Measurements from ENCODE around the gene EOLA1. TPM values are rescaled to one million over a fixed set of nuclear protein-coding genes. Genes with fewer than 3 reads are reported as not detected.
"Not testable (repeated sequence)": the region's sequence is repeated elsewhere in the genome, so short reads cannot be mapped to it uniquely, and the experiment has no call there.

Gene EOLA1
- 31.4 and 35.5 TPM in 2 replicates for total RNA-seq

DNA sequence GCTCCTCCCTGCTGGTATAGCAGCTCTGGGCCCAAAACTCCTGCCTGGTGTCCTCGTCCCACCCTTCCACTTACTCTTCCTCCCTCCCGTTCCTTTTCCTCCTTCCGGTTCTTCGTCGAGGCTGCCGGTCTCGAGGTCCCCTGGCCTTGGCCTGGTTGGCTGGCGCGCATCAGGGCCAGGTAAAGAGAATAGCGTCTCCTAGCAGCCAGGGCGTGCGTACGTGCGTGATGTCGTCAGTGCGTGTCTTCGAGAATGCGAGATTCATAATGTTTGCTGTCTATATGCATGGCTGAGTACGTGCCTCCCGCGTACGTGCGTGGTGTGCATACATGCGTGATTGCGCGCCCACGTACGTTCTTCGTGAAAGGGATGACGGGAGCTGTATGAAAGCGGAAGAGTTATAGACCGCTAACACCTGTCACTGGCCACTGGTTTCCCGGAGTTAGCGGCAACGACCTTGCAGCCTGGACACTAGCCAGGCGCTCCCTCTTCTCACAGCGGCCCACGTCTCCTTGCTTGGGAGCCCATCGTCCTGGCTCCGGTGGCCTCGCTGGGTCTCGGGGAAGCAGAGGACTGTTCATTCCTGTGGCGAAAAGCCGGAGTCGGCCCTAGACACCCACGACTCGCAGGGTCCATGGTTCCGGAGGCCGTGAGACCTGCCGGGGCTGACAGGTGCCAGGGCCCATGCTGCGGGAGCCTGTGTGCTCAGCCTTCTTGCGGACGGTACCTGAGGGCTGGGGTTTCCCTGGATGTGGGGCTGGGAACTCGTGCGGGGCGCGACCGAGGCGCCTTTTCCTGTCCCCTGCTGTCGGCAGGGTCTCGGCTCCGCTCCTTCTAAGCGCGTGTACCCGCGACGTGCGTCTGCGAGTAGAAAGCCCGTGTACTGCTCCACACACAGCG, at the start of gene EOLA1:
EOLA1 (plus strand) TSS at position 392 of the 900 bp plus-strand sequence. CDS start 4,619 bp downstream, outside the sequence.
- H3K27me3 Mint-ChIP-seq (ENCODE audit: insufficient read depth), result no peaks in the 10 kb centered on the region
- peak within 1 kb of the TSS; percentile 99 for H3K27ac Mint-ChIP-seq
- DNase-seq (ENCODE audit: low spot score), result peak; percentile 74
- intact Hi-C loops (cut with micrococcal nuclease), result no loop called here
- peaks cover 11% of the 10 kb centered on the region for H3K4me1 Mint-ChIP-seq (ENCODE audit: low read depth)
- peaks cover 3% of the 10 kb centered on the region for H3K36me3 Mint-ChIP-seq (ENCODE audit: low read depth)
- H3K9me3 Mint-ChIP-seq, result no peaks in the 10 kb centered on the region
- peak within 1 kb of the TSS; percentile 92 for H3K4me3 Mint-ChIP-seq

DNA sequence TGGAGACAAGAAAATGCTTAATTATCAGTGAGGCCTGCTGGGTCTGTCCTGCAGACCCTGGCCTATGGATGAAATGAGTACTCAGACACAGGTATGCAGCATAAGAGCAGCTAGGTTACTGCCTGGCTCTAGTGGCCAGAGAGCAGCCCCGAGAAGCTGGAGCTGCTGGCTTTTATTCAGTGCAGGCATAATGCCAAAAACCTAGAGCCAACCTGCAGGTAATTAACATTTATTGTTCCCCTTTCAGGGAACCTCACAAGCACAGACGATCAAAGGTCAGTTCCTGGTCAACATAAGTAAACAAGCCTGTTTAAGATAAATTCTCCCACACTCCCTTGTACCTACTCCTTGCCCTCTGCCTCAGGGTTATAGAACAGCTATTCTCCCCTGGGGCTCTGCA, 49.0 kb upstream of the EOLA1 start:
- H3K4me3 Mint-ChIP-seq, result no peak overlapping the region
- no peak for DNase-seq (ENCODE audit: low spot score)
- H3K36me3 Mint-ChIP-seq (ENCODE audit: low read depth), result peaks cover 25% of the 10 kb centered on the region
- H3K4me1 Mint-ChIP-seq (ENCODE audit: low read depth), result peaks cover 10% of the 10 kb centered on the region
- intact Hi-C loops (cut with micrococcal nuclease), result no loop called here
- no peaks in the 10 kb centered on the region for H3K9me3 Mint-ChIP-seq
- no peaks in the 10 kb centered on the region for H3K27me3 Mint-ChIP-seq (ENCODE audit: insufficient read depth)
- H3K27ac Mint-ChIP-seq, result no peak overlapping the region

DNA sequence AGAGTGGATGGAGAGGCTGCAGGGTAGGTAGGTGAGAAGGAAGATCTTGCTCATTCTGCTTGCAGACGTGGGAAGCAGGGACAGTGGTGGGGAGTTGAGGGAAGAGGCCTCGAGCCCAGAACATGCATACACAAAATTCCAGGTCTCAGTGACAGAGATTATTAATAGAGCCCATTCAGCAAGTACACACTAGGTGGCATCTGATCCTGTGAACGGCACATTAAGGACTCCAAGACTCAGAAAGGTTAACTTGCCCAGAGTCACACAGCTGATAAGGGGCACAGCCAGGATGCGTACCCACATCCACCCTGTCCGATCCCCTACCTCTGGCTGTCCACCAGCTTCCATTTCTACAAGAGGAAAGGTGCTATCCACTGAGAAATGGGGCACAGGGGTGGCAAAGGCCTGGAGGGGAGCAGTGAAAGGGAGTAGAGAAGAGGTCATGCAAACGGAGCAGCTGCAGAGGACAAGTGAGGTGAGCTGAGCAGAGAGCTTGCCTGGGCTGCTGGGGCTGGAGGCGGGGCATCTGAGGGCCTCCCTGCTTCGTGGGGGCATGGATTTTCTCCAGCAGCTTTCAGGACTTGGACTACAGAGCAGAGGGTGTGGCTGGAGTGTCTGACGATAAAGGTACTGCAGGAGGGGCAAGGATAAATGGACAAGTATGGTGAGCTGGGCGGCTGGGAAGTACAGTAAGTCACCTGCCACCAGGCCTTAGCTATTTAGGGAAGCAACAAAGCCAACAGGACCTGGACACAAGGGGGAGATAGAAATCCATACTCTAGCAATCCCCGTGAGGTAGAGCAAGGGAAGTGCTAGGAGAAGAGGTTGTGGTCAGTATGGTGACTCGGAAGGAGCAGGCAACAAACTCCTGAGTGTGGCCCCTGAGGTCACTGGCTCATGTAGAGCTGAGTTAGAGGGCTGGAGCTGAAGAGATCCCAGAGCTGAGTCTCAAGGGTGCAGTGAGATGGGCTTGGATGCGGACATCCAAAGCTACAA, 46.9 kb upstream of the EOLA1 start:
- Mint-ChIP-seq H3K9me3 (no peaks in the 10 kb centered on the region), H3K27me3 (ENCODE audit: insufficient read depth) (no peaks in the 10 kb centered on the region), H3K4me1 (ENCODE audit: low read depth) (peaks cover 8% of the 10 kb centered on the region), H3K27ac (no peak overlapping the region), H3K36me3 (ENCODE audit: low read depth) (peaks cover 34% of the 10 kb centered on the region), H3K4me3 (no peak overlapping the region)
- intact Hi-C loops (cut with micrococcal nuclease), result no loop called here
- DNase-seq (ENCODE audit: low spot score), result no peak

DNA sequence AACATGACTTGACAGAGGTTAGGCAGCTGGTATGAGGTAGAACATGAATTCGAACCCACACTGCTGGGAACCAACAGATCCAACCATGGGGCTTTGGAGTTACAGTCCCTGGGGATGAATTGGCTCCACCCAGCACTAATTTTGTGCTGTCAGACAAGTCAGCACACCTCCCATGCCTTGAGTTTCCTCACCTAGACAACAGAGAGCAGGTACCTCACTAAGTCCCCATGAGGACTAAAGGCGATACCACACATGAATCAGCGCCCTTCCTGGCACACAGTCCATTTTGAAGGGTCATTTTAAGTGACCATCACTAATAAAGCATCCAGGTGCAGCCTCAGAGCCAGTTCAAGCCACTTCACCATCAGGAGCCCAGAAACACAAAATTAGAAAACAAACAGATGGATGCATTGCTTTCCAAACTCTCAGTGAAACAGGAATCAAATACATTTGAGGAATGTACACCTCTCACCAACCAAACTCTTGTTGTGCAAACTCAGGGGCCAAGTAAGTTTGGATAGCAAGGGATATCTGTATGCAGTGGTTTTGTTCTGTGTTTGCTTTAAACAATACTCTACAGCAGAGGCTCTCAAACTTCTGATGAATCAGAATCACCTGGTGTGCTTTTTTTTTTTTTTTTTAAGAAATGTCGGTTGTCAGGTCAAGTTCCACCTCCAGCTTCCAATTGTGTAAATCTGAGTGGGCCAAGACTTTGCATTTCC, 45.8 kb upstream of the EOLA1 start:
- no peak for DNase-seq (ENCODE audit: low spot score)
- intact Hi-C loops (cut with micrococcal nuclease), result no loop called here
- Mint-ChIP-seq H3K4me3 (no peak overlapping the region), H3K4me1 (ENCODE audit: low read depth) (peaks cover 11% of the 10 kb centered on the region), H3K36me3 (ENCODE audit: low read depth) (peaks cover 33% of the 10 kb centered on the region), H3K27me3 (ENCODE audit: insufficient read depth) (no peaks in the 10 kb centered on the region), H3K9me3 (no peaks in the 10 kb centered on the region), H3K27ac (no peak overlapping the region)

DNA sequence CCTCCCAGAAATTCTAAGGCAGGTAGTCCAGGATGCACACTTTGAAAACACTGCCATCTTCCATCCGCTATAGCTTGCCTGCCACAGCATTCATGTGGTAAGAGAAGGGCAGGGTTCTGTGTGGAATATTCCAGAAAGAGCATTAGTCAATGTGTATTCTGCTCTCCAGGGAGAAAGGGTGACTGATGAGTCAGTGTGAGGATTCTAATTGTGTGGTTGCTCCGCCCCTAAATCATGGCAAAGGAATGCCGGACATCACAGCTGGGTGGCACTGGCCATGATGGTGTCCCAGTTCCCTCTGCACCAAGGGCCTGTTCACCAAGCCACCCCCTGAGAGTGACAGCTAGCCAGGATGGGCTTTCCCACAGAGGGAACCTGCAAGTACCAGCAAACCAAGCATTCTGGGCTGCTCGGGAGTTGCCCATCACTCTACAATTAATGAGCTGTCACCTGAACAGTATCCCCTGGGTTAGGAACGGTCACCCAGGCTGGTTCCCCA, 45.2 kb upstream of the EOLA1 start:
- no peak for DNase-seq (ENCODE audit: low spot score)
- peaks cover 13% of the 10 kb centered on the region for H3K4me1 Mint-ChIP-seq (ENCODE audit: low read depth)
- no peak overlapping the region for H3K4me3 Mint-ChIP-seq
- H3K27me3 Mint-ChIP-seq (ENCODE audit: insufficient read depth), result no peaks in the 10 kb centered on the region
- H3K27ac Mint-ChIP-seq, result no peak overlapping the region
- peaks cover 34% of the 10 kb centered on the region for H3K36me3 Mint-ChIP-seq (ENCODE audit: low read depth)
- no peaks in the 10 kb centered on the region for H3K9me3 Mint-ChIP-seq
- intact Hi-C loops (cut with micrococcal nuclease), result no loop called here

DNA sequence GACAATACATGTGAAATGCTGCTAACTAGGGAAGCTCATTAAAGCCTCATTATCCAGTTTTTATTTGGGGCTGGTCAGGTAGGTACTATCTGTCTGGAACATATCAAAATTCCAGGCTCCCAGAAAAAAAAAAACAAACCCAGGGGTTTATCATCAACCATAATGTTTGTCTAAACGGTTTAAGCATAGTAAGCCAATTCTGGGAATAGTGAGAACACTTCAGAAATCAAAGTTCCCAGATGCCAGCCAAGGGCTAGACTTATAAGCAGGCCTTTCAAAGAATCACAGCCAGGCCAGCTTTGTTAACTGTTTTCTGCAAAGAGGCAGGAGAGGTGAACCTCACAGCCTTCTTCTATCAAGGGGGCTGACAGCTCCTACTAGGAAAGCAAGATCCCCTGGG, 43.8 kb upstream of the EOLA1 start:
- DNase-seq (ENCODE audit: low spot score), result no peak
- no peaks in the 10 kb centered on the region for H3K9me3 Mint-ChIP-seq
- peaks cover 36% of the 10 kb centered on the region for H3K36me3 Mint-ChIP-seq (ENCODE audit: low read depth)
- H3K4me3 Mint-ChIP-seq, result no peak overlapping the region
- intact Hi-C loops (cut with micrococcal nuclease), result no loop called here
- H3K27ac Mint-ChIP-seq, result no peak overlapping the region
- H3K4me1 Mint-ChIP-seq (ENCODE audit: low read depth), result peaks cover 24% of the 10 kb centered on the region
- H3K27me3 Mint-ChIP-seq (ENCODE audit: insufficient read depth), result no peaks in the 10 kb centered on the region

DNA sequence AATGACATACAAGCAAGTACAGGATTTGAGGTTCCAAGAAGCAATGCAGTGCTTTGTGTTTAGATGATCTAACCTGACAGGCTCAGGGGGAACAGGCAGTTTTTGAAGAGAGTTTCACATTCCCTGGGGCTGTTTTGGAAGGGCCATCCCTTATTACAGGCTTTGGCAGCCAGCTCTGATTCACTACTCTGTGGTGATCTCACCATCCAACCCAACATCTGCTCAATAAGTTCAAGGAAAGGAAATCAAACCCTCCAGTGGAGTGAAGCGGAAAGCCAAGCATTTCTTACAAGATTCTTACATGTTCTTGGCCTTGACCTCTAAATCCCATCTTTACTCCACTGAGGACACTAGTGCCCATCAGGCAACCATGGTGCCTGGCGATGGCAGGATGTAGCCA, 43.2 kb upstream of the EOLA1 start:
- Mint-ChIP-seq H3K27me3 (ENCODE audit: insufficient read depth) (no peaks in the 10 kb centered on the region), H3K4me3 (no peak overlapping the region), H3K9me3 (no peaks in the 10 kb centered on the region), H3K4me1 (ENCODE audit: low read depth) (peaks cover 27% of the 10 kb centered on the region), H3K27ac (no peak overlapping the region), H3K36me3 (ENCODE audit: low read depth) (peaks cover 33% of the 10 kb centered on the region)
- DNase-seq (ENCODE audit: low spot score), result no peak
- intact Hi-C loops (cut with micrococcal nuclease), result no loop called here

DNA sequence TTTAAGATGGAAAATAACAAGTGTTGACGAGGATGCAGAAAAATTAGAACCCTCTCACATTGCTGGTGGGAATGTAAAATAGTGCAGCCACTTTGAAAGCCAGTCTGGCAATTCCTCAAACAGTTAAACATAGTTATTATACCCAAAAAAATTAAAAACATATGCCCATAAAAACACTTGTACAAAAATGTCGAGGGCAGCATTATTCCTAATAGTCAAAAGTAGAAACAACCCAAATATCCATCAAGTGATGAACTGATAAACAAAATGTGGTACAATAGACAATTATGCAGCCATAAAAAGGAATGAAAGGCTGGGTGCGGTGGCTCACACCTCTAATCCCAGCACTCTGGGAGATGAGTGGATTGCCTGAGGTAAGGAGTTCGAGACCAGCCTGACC, 42.0 kb upstream of the EOLA1 start:
- Mint-ChIP-seq H3K9me3 (no peaks in the 10 kb centered on the region), H3K27ac (no peak overlapping the region), H3K36me3 (ENCODE audit: low read depth) (peaks cover 33% of the 10 kb centered on the region), H3K27me3 (ENCODE audit: insufficient read depth) (no peaks in the 10 kb centered on the region), H3K4me3 (no peak overlapping the region), H3K4me1 (ENCODE audit: low read depth) (peaks cover 30% of the 10 kb centered on the region)
- no peak for DNase-seq (ENCODE audit: low spot score)
- intact Hi-C loops (cut with micrococcal nuclease), result no loop called here

DNA sequence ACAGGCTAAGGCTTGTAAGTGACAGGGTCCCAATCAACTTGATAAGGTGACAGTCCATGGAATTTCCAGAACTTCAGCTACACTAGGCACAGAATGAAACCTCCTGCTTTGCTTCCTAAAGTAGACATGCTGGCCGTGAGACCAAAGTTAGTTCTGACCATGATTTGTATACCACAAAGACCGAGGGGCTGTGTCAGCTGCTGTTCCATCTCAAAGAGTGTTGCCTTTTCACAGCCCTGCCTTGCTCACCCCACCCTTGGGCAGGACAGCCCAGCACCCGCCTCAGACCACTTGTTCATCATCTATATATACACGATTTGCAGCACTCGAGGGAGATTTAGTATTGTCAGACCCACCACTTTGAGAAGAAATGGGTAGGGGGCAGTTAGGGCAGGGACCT, 41.0 kb upstream of the EOLA1 start:
- Mint-ChIP-seq H3K4me3 (no peak overlapping the region), H3K9me3 (no peaks in the 10 kb centered on the region), H3K36me3 (ENCODE audit: low read depth) (peaks cover 35% of the 10 kb centered on the region), H3K4me1 (ENCODE audit: low read depth) (peaks cover 39% of the 10 kb centered on the region), H3K27ac (peak overlapping the region; percentile 87), H3K27me3 (ENCODE audit: insufficient read depth) (no peaks in the 10 kb centered on the region)
- DNase-seq (ENCODE audit: low spot score), result no peak
- intact Hi-C loops (cut with micrococcal nuclease), result loop anchor here (5.0 to 10.0 kb wide), 9 partner anchors 75 to 1895 kb away; partner anchors contain the start of genes FMR1, HMGB3, MTMR1 and VMA21

DNA sequence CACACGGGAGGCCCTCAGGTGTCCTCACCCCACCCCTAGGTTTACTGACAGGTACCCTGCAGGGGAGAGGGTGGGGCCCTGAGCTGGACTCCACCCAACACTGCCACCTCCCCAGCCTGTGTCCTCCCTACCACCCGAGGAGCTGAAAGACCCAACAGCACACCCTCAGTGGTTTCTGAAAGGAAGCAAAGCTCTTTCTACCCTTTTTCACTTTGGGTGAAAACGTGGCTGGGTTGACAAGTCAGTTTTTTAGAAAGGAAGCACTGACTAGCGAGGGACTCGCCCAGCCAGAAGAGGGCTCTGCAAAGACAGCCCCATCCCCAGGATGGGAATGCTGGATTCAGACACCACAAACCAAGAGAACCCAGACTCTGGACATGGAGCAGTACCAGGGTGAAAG, 37.9 kb upstream of the EOLA1 start:
- peaks cover 20% of the 10 kb centered on the region for H3K36me3 Mint-ChIP-seq (ENCODE audit: low read depth)
- peak overlapping the region; percentile 85 for H3K27ac Mint-ChIP-seq
- H3K4me1 Mint-ChIP-seq (ENCODE audit: low read depth), result peaks cover 48% of the 10 kb centered on the region
- H3K27me3 Mint-ChIP-seq (ENCODE audit: insufficient read depth); H3K9me3 Mint-ChIP-seq; DNase-seq (ENCODE audit: low spot score): not testable (repeated sequence)
- peak overlapping the region; percentile 39 for H3K4me3 Mint-ChIP-seq
- intact Hi-C loops (cut with micrococcal nuclease), result loop anchor here (5.0 to 10.0 kb wide), 9 partner anchors 72 to 1892 kb away; partner anchors contain the start of genes FMR1, HMGB3, MTMR1 and VMA21

DNA sequence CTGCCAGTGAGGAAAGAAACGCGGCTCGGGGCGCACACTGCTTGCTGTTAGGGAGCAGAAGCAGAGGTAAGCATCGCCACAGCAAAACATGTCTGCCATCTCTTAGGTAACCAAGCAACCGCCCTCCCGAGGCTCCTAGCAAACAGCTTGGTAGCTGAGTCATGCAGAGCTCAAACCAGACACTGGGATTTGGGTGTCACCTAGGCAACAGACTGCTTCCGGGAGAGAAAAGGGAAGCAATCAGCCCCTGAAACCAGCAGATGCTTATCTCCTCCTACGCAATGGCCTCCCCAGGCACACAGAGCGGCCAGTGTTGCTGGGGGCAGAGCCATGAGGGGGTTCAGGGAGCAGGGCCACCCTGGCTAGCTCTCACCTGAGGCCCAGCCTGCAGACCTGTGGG, 37.4 kb upstream of the EOLA1 start:
- H3K27ac Mint-ChIP-seq, result peak overlapping the region; percentile 100
- peaks cover 48% of the 10 kb centered on the region for H3K4me1 Mint-ChIP-seq (ENCODE audit: low read depth)

More for the DNA sequence above, 37.4 kb upstream of the EOLA1 start:
- intact Hi-C loops (cut with micrococcal nuclease), result loop anchor here (5.0 to 10.0 kb wide), 9 partner anchors 71 to 1891 kb away; partner anchors contain the start of genes FMR1, HMGB3, MTMR1 and VMA21
- peaks cover 18% of the 10 kb centered on the region for H3K36me3 Mint-ChIP-seq (ENCODE audit: low read depth)
- H3K4me3 Mint-ChIP-seq, result peak overlapping the region; percentile 99
- not testable (repeated sequence) for H3K9me3 Mint-ChIP-seq; H3K27me3 Mint-ChIP-seq (ENCODE audit: insufficient read depth)
- peak; percentile 67 for DNase-seq (ENCODE audit: low spot score)

Data from activated T-helper 1 cell treated with anti-CD3 and anti-CD28 coated beads, Interleukin-12 subunit alpha, Interleukin-12 subunit beta, Interleukin-2, Interleukin-4 antibody, amounts not matched to agents 30 ng/mL and 10 ng/mL and 1 ng/mL, durations not matched to agents 14 hours and 24 hours and 36 hours (primary cell).